ENCODE data around the gene EFCAB3.
"Not testable (repeated sequence)": the region's sequence is repeated elsewhere in the genome, so short reads cannot be mapped to it uniquely, and the experiment has no call there.

Gene EFCAB3

DNA sequence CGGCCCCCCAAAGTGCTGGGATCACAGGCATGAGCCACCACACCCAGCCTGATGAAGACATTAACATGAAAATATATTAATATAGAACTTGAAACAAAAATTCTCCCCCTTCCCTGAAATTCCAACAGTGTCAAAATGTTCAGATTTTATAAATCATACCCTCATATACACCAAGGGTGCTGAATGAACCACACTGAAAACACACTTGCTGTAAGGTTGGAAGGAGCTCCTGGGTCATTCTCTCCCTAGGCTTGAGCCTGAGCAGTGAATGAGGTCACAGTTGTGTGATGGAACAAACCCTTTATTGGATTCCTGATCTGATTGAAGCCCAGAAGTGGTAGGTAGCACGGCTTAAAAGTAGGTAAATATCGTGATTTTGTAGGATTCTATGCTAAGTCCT lies at the start of gene EFCAB3:
Gene EFCAB3 (plus strand): TSS at position 301 of the 400 bp plus-strand sequence. CDS start 2,427 bp downstream, outside the sequence.
- DNase-seq (ENCODE audit: insufficient read length, low spot score): no peak
- no peak for FAIRE-seq

DNA sequence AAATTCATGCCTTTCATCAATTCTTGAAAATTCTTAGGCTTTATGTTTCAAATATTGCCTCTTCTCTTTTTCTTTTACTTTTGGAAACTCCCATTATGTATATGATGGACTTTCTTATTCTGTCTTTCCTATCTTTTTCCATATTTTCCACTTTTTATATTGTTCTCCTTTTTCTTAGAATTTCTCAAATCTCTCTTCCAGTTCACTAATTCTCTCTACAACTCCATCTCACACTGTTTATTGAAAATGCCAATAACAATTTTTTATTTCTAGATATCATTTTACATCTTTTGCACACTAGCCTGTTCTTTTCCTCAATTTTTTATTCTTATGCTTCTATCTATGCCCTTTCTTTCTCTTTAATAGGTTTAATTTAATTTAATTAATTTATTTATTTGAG lies 43.8 kb upstream of the EFCAB3 start:
- FAIRE-seq (no peak), DNase-seq (ENCODE audit: insufficient read length, low spot score) (no peak)

DNA sequence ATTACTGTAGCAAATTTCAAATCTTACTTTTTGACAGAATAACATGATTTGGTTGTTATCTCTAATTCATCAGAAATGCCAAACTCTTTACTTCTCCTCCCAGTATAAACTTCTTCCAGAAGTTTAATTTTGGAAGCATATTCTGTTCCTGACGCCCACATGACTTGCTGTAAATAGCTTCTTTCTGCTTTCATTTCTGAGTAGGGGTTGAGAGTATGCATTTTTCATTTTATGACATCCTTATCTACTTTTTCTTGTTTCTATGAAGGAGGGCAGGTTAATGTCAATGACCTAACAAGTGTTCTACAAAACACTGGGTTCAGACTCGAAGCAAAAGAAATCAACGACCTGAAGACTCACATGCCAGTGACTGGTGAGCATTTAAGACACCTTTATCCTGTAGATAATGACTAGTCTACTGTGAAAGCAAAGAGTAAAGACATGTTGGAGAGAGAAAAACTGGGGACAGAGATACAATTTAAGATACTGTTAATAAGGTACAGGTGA lies 36.5 kb upstream of the EFCAB3 start:
- FAIRE-seq: no peak
- DNase-seq (ENCODE audit: insufficient read length, low spot score): no peak

DNA sequence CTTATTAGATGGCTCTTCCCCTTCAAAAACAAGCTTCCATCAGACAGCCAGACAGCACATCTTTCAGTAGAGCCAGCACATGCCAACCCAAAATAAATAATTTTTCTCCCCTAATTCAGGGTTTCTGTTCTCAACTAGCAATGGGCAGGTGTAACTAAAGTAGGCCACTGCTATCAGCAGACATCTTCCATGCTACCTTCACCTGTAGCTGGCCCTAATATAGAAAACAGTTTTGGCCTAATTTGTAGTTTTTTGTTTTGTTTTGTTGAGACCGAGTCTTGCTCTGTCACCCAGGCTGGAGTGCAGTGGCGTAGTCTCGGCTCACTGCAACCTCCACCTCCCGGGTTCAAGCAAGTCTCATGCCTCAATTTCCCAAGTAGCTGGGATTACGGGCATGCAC lies 29.2 kb upstream of the EFCAB3 start:
- FAIRE-seq: no peak
- DNase-seq (ENCODE audit: insufficient read length, low spot score): no peak

DNA sequence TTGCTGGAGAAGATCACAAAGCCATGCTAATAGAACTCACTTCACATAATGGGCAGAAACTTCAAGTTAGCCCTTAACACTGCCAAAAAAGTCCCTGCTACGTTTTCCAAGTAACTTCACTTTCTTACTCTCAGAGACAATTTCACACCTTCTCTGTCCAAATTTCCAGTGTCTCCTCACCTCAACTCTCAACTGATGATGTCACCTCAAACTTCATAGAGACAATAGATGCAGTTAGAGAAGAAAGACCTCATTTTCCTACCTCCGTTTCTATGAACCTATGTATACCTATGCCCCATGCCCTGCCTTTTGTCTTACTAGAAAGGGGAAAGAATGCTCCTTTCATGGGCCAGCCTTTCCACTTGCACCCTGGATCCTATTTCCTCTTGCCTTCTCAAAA lies 14.2 kb upstream of the EFCAB3 start:
- FAIRE-seq: no peak
- no peak for DNase-seq (ENCODE audit: insufficient read length, low spot score)

DNA sequence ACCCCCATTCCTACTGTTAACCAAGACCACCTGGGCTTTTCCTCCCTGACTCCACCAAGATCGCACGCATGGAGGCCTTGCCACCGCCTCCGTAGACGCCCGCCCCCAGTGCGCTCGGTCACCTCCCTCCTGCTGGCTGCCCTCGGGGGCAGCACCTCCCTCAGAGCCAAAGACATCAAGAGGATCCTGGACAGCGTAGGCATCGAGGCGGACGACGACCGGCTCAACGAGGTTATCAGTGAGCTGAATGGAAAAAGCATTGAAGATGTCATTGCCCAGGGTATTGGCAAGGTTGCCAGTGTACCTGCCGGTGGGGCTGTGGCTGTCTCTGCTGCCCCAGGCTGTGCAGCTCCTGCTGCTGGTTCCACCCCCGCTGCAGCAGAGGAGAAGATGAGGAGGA lies 1.2 kb downstream of the EFCAB3 start:
- no peak for FAIRE-seq
- no peak for DNase-seq (ENCODE audit: insufficient read length, low spot score)

DNA sequence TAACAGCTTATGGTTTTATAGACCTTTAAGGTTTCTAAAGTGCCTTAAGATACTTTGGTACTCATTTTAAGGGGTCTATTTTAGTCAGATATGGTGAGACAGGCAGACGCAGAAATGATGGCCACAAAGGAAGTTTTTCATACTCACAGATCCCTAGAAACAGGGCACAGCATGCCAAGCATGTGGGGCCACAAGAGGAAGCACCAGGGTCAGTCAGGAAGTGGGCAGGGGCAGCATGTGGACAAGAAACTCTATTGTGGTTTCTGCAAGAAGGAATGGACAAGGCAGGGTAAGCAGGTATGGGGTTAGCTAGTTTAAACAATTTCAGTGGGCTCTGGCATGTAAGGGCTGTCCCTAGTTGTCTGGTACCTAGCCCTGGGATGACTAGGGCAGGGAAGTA lies 8.5 kb downstream of the EFCAB3 start:
- FAIRE-seq: no peak
- no peak for DNase-seq (ENCODE audit: insufficient read length, low spot score)

DNA sequence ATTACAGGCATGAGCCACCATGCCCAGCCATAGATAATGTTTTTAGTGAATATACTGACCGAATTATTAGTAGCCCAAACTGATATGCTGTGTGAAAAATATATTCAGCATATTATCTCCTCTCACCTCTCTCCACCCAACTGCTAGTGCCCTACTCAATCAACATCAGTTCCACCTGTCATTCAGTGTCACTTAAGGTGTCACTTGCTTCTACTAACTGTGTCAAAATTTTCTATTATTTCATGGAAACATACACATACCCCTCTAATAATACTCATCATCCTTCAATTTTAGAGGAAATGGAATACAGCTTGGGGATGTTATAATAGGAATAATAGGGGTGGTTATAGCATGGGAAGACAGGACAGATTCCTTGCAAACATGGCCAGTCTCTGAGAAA lies 12.6 kb downstream of the EFCAB3 start:
- FAIRE-seq (no peak), DNase-seq (ENCODE audit: insufficient read length, low spot score) (no peak)

DNA sequence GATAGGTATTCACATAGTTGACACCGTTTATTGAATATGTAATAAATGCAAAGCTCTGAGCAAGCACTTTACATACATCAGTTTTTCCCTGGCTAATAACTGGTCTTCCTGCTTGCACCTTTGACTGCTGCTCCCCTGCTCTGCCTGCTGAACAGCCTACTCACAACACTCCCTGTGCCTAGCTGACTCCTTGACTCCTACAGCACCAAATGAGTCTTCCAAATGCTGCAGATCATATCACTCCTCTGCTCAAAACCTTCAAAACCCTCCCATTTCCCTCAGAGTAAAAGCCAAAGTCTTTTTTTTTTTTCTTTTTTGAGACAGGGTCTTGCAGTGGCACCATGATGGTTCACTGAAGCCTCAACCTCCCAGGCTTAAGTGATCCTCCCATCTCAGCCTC lies 18.5 kb downstream of the EFCAB3 start:
- FAIRE-seq: no peak
- DNase-seq (ENCODE audit: insufficient read length, low spot score): no peak

DNA sequence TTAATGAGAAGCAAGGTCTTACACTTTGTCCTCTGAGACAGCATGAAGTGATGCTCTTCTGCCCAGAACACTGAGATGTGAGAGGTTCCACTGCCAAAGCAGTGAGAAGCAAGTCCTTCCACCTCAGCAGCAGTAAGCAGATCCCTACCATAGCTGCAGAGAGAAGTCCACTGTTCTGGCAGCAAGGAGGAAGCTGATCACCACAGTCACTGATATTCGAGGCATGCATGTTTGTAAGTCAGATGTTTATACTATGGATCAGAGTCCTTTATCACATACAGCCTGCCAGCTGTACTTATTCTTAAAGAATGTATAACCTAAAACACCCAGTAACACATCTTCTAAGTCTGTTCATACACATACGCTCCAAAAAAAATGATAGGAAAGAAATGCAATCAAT lies 25.1 kb downstream of the EFCAB3 start:
- DNase-seq (ENCODE audit: insufficient read length, low spot score): no peak

DNA sequence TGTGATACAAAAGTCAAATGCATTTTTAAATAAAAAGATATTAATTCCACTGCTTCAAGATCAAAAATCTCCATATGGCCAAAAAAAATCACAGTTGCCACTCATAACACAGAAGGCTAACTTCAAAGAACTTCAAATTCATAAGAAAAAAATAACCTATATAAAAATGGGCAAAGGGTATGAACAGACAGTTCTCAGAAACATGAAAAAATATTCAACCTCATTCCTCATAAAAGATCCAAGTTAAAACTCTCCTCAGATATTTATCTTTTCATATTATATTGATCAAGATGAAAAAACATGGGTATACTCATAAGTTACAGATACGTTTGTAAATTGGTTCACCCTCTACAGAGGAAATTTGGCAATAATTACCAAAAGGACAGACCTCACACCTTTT lies 32.7 kb downstream of the EFCAB3 start:
- not testable (repeated sequence) for FAIRE-seq; DNase-seq (ENCODE audit: insufficient read length, low spot score)

More for the DNA sequence above, 25.1 kb downstream of the EFCAB3 start:
- FAIRE-seq: no peak

DNA sequence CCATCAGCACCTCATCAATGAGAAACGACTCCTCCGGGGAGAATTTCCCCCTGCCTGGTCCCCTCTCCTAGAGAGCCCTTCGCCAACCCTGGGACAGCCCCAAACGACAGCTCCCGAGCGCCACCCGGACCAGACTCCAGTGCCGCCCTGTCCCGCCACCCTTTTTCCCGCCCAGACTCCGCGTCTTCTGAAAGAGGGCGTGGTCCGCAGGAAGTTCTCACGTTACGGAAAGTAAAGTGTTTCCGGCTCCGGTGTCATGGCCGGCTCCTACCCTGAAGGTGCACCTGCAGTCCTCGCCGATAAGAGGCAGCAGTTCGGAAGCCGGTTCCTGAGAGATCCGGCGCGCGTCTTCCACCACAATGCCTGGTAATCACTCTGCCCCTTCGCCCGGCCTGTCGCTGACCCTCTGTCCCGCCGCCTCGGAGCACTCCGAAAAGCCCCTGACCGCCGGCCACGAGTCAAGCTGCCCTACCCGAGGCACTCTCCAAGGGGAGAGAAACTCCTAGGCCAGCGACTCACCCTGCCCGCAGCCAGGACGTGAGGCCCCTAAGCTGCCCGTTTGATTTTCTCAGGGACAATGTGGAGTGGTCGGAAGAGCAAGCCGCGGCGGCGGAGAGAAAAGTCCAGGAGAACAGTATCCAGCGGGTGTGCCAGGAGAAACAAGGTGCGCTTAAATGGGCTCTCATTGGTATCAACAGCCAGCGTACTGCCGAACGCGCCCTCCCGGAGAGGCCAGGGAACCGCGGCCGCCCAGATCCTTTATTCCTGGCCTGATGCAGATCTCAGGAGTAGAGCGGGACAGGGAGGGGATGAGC lies 43.5 kb downstream of the EFCAB3 start, which contains the start of gene METTL2A:
Gene METTL2A (plus strand): TSS at position 251 of the 815 bp plus-strand sequence. CDS start 6 bp downstream, at position 257.
- DNase-seq (ENCODE audit: insufficient read length, low spot score) (peak; percentile 50), FAIRE-seq (peak; percentile 90)

DNA sequence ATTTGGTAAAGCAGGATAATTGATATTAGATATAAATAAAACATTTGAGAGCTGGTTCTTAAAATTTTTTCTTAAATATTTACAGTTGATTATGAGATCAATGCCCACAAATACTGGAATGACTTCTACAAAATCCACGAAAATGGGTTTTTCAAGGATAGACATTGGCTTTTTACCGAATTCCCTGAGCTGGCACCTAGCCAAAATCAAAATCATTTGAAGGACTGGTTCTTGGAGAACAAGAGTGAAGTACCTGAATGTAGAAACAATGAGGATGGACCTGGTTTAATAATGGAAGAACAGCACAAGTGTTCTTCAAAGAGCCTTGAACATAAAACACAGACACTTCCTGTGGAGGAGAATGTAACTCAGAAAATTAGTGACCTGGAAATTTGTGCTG lies 45.9 kb downstream of the EFCAB3 start:
- not testable (repeated sequence) for DNase-seq (ENCODE audit: insufficient read length, low spot score); FAIRE-seq

DNA sequence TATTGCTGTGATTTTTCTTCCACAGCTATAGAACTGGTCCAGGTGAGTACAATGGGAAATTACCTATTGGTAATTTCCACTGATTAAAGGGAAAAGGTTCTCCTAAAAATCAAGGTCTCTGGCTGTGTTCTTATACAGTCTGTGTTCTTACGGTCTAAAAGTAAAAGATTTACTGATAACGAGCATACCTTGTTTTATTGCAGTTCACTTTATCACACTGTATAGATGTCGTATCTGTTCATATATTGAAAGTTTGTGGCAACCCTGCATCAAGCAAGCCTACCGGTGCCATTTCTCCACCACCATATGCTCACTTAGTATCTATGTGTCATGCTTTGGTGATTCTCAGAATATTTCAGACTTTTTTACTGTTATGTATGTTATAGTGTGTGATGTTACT lies 54.9 kb downstream of the EFCAB3 start:
- not testable (repeated sequence) for DNase-seq (ENCODE audit: insufficient read length, low spot score); FAIRE-seq

DNA sequence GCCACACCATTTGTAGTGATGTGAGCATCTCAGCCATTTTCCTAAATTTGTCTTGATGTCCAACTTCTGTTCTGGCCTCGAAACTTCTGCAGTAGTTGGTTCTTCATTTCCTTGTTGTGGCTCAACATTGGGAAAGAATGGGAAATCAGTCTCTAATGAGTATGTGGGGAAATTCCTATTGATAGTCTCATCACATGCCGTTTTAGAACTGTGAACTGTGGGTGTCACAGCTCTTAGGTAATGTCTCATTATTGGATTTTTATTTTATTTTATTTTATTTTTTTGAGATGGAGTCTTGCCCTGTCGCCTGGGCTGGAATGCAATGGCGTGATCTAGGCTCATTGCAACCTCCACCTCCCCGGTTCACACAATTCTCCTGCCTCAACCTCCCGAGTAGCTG lies 60.8 kb downstream of the EFCAB3 start:
- DNase-seq (ENCODE audit: insufficient read length, low spot score); FAIRE-seq: not testable (repeated sequence)

DNA sequence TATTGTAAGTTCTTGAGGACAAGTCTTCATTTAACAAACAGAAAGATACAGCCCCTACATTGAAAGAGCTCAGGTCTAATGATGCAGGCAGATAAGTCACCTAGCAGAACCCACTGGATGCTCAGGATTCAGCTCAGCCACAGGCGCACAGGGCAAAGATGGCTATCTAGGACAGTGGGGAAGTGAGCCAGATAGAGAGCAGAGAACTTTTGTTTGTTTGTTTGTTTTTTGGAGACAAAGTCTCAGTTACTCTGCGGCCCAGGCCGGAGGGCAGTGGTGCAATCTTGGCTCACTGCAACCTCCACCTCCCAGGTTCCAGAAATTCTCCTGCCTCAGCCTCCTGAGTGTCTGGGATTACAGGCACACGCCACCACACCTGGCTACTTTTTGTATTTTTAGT lies 63.7 kb downstream of the EFCAB3 start:
- DNase-seq (ENCODE audit: insufficient read length, low spot score): no peak
- no peak for FAIRE-seq

DNA sequence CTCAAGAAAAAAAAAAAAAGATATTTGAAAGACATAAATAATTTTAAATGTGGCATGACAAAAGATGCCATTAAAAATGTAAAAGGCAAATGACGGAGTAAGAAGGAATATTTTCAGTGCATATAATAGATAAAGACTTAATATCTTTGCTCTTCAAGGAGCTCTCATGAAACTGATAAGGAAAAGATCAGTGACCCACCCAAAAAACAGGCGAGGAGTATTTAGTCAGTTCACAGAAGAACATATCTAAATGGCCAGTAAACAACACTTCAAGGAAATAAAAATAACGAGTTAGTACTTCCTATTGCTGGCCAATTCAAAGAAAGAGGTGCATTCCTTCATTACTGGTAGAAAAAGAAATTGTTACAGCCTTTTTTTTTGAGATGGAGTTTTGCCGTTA lies 65.4 kb downstream of the EFCAB3 start:
- DNase-seq (ENCODE audit: insufficient read length, low spot score); FAIRE-seq: not testable (repeated sequence)

DNA sequence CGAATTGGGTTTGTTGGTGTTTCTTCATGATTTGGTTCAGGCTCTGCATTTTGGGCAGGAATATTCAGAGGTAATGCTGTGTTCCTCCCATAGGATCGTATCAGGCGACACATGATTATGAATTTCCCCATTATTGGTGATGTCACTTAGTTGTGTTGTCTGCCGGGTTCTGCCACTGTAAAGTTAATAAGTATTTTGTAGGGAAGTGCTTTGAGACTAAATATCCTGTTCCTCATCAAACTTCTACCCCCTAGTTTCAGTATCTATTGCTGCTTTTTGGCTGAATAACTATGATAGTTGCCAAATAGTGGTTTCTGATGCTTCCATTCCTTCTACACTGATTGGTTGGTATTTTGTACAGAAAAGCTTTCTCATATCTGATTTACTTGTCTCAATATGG lies 71.8 kb downstream of the EFCAB3 start:
- not testable (repeated sequence) for DNase-seq (ENCODE audit: insufficient read length, low spot score)
- peak; percentile 80 for FAIRE-seq

DNA sequence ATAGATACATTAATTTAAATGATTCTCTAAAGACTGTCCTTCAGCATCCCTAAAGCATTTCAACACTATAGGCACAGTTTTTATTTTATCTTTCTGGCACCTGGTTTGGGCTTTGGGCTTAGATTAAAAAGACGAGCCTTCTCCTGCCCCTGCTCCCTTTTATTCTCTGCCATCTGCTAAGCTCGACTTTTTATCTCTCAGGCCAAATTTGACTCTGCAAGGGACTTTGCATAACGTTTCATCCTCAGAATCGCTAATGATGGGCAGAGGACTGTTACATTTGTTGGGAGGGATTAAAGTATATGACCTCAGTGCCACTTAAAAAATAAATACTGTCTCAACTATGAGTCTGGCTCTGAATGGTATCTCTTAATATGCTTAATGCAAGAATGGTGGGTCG lies 72.7 kb downstream of the EFCAB3 start:
- DNase-seq (ENCODE audit: insufficient read length, low spot score): not testable (repeated sequence)
- peak; percentile 44 for FAIRE-seq

DNA sequence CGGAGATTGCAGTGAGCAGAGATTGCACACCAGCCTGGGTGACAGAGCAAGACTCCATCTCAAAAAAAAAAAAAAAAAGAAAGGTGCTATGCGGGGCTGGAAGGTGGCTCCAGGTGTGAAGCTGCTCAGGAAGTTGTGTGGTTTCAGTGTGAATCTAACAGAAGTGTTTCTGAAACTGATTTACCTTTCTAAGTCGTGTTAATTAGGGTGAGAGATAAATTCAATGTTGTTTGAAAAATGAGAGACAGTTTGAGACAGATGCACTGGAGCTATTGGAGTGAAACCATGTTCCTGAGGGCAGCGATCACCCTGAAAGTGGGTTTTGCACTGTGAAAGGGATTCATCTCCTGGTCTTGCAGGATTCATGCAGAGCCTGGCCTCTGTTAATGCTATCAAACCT lies 73.3 kb downstream of the EFCAB3 start:
- DNase-seq (ENCODE audit: insufficient read length, low spot score) (peak; percentile 17), FAIRE-seq (peak; percentile 83)

DNA sequence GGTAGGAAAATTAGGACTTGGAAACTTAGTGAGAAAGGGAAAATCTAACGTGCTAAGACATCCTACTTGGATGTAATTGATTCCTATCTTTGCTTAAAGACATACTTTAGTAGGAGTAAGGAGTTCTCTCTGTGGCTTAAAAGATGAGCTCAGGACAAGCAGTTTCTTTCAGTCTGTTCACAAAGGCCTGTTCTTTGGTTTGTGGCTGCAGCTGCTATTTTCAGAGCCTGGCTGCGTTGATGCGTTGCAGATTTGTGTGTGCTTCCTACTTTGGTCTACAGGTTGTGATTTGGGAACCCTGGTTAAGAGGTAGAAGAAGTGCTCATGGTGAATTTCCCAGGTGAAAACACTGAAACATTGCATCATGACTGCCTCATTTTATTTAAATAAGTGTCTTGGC lies 73.8 kb downstream of the EFCAB3 start:
- not testable (repeated sequence) for DNase-seq (ENCODE audit: insufficient read length, low spot score)
- FAIRE-seq: peak; percentile 95

DNA sequence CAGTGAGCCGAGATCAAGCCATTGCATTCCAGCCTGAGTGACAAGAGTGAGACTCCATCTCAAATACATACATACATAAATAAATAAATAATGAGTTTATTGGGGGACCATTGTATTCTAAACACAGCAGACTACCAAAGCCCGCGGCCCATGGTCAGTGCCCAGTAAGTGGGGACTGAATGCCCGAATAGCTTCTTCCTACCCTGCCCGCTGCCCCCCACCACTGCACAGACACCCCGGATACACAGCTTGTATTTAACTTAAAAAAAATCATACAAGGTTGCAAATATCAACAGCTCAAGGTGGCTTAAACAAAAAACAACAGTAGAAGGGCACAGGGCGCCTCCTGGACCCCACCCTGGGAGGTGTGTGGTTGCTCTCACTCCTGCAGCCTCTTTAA lies 75.7 kb downstream of the EFCAB3 start:
- FAIRE-seq (no peak), DNase-seq (ENCODE audit: insufficient read length, low spot score) (no peak)
